GM12874 (cell line): ENCODE measurements around the gene CDC42SE2.
A peak's percentile ranks its signal among the peaks of the same experiment; 100 is the strongest.

Source experiments
- TF ChIP-seq, protein P1 (sequence below): IDR thresholded peaks from 2 replicates; pipeline ENCODE4 v1.5.1; 2011; ENCODE audit warnings: low read depth, mild to moderate bottlenecking, control low read depth, low read length, moderate library complexity; ENCODE audit not compliant: insufficient read depth

Gene CDC42SE2

GRCh38 chr5:131413605-131414559 lies 150.0 kb downstream of the CDC42SE2 start:
- TF ChIP-seq, protein P1, sequence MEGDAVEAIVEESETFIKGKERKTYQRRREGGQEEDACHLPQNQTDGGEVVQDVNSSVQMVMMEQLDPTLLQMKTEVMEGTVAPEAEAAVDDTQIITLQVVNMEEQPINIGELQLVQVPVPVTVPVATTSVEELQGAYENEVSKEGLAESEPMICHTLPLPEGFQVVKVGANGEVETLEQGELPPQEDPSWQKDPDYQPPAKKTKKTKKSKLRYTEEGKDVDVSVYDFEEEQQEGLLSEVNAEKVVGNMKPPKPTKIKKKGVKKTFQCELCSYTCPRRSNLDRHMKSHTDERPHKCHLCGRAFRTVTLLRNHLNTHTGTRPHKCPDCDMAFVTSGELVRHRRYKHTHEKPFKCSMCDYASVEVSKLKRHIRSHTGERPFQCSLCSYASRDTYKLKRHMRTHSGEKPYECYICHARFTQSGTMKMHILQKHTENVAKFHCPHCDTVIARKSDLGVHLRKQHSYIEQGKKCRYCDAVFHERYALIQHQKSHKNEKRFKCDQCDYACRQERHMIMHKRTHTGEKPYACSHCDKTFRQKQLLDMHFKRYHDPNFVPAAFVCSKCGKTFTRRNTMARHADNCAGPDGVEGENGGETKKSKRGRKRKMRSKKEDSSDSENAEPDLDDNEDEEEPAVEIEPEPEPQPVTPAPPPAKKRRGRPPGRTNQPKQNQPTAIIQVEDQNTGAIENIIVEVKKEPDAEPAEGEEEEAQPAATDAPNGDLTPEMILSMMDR: no peak

- TF ChIP-seq, protein P1: no peak
Observed at GRCh38 chr5:131416729-131417128, 152.9 kb downstream of the CDC42SE2 start.

DNA sequence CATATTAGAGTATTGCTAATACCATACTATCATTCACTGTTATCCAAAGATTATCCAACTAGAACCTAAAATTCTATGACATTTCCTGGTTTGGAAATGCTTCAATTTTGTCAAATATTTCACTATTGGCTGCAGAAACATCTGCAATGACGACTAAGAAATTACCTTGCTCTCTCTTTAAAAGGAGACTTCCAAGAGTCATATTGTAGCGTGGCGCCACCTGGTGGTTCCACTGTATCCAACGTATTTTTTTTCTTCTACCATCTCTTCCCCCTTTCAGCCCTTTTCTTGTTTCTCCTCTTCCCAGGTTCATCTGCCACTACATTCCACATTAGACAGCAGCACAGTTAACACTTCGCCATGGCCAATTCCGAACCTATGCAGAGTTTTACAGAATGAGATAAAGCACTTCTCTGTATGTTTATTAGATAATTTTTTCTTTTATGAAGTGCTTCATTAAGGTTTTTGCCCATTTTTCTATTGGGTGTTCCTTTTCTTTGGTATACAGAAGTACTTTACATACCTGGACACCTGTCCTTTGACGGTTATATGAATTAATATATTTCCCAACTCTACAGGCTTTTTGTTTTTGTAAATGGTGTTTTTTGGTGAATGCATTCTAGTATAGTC lies 153.5 kb downstream of the CDC42SE2 start:
- TF ChIP-seq, protein P1: peak; percentile 55

DNA sequence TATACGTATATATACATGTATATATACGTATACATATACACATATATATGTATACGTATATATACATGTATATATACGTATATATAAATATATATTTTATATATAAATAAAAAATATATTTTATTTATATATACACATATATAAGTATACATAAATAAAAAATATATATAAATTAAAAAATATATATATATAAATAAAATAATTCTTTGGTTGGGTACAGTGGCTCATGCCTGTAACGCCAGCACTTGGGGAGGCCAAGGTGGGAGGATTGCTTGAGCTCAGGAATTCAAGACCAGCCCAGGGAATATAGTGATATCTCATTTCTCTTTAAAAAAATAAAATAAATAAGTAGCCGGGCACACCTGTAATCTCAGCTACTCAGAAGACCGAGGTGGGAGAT lies 155.0 kb downstream of the CDC42SE2 start:
- TF ChIP-seq, protein P1: no peak

GRCh38 chr5:131419877-131420276 lies 156.0 kb downstream of the CDC42SE2 start:
- TF ChIP-seq, protein P1: no peak

- TF ChIP-seq, protein P1: peak; percentile 32; the same call in 1 of the 2 replicates
Observed at GRCh38 chr5:131423056-131423455, 159.2 kb downstream of the CDC42SE2 start.

- TF ChIP-seq, protein P1: no peak
Observed at GRCh38 chr5:131426011-131426410, 162.2 kb downstream of the CDC42SE2 start.
